NCI-H345 treated with DMSO at 0.1 percent for 48 hours (cell line): Measurements from ENCODE around the gene ANKFN1.
"Not testable (repeated sequence)": the region's sequence is repeated elsewhere in the genome, so short reads cannot be mapped to it uniquely, and the experiment has no call there.

Experiments
- DNase-seq: peaks from one replicate; lab custom pipeline; 2025; ENCODE audit not compliant: unreplicated experiment; lab: John Stamatoyannopoulos, UW

ANKFN1 gene

DNA sequence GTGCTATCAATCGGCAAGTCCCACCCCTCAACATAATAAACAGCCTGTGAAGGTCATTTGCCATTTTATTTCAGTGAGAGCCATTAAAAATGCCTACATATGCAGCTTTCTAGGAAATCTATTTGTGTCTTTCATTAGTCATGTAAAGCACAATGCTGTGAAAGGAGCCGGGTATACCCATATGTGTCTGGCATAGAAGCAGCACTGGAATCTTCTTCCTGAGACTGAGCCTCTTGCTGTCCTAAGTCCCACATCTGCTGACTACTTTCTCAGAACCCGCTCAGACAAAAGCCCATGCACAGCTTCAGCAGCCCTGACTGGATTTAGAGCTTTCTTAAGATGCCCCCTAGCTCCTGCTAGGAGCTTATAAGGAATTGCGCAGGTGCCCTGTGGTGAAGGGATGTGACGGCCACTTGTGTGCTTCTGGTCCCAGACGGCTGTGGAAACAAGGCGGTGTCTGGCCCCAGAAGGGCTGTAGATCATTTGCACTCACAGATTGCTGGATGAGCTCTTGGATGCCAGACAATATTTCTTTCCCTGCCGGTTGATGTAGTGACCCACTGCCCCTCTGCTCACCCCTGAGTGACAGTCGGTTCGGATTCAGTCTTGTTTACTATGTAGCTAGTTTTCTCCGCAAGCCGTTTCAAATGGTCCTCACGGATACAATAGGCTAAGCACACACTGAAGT, 172.2 kb downstream of the ANKFN1 start:
- DNase-seq, result no peak

DNA sequence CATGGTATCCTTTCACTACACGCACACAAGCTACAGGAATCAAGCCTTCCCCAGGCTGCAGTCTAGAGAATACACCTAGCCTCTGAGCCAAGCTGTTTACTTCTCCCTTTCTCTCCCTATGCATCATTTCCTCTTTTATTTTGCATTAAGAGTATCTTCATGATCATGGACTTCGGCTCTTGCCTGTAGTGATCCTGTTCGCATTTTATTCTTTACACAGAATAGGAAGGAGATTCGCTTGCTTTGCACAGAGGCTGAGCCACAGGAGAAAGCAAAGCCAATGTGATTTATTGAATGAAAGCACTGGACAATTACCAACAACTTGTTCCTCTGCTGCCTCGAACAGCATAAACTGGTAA, 172.7 kb downstream of the ANKFN1 start:
- peak; percentile 4 for DNase-seq

DNA sequence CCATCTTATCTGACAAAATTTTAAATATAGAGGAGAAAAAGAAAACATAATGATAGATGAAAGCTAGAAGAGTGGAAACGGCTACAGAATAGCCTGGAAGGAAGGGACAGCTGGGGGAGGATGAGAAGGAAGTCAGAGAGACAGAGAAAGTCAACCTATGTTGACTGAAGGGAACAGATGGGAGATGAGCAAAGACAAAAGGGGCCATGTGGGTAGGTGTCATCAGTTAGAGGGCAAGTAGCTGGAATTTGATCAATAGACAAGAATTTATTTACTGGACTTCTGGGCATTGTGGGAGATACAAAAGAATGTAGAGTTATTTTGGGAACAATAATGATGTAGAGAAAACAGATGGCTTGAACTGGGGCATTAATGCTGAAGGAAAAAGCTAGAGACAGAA, 194.4 kb downstream of the ANKFN1 start:
- DNase-seq, result no peak

DNA sequence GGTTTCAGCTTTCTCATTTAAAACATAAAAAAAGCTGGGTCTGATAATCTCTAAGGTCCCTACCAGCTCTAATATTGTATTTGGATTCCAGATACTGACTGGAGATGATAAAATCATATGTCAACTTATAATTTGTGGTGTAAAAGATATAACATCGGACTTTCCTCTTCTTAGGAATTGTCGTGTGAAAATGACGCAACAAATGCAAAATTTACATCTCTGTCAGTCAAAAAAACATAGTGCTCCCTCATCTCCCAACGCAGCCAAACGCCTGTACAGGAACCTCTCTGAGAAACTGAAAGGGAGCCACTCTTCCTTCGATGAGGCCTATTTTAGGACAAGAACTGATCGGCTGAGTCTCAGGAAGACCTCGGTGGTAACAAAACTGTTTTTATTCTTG, 197.3 kb downstream of the ANKFN1 start:
- DNase-seq, result no peak

DNA sequence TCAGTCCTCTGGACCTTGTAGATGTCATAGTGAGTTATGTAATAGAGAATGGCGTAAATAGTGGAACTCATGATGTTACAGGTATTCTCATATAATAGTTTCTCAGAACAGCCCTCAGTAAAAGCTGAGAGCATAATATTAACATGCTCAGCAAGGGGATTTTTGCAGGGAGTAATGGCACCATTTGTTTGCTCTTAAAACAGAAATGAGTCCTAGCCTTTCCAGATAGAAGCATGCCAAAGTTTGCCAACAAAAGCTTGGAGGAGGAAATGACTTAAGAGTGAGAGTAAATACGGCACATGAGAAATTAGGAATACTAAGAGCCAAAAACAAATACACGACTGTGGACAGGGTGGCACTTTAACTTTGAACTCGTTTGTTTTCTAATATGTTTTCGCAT, 198.4 kb downstream of the ANKFN1 start:
- no peak for DNase-seq

DNA sequence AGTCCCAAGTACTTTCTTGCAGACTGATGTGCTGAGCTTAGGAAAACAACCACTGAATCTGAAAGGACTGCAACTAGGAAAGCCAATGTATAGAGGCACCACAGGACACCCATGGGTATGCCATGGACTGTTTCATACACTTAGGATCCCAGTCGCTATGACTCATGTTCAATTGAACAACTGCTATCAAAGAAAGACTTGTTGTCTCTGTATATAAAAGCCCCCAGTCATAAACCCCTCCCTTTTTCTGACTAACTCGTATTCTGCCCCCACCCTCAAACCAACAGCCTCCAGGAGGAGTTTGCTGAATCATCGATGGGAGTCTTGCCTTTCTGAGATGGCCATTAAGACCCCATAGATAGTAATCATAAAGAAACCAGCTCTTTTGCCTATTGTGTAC, 205.4 kb downstream of the ANKFN1 start:
- DNase-seq, result no peak

DNA sequence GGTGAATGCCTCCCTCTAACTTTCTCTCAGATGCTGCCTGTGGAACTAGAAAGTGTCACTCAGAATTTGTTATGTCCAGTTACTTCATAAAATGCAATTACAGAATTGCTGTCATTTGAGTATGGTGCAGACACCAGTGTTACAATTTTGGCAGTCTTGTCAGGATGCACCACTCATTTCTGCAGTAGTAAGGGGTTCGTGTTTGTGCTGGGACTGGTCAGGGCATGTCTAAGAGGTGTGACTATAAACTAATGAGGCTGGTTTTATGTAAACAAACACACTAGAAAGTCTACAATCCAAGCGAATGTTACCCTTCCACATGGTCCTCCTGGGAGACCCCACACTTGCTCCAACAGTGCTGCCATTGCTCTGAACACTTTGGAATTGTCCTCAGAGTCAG, 206.2 kb downstream of the ANKFN1 start:
- DNase-seq, result no peak

DNA sequence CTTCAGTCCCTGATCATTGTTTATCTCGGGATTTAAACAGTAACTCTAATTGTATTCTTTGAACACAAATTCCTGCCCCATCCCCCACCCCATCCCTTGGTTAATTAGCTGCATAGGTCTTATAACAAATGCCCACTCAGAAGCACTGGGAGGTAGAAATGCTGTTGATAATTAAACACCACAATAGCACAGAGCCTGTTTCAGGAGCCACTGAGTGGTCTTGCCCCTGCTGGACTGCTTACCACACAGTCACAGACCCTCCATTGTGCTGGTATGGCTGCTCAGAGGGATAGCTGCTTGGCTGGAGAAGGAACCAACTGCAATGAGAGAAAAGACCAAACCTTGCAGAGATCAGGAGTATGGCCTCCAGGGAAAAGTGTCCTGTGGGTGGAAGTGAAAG, 214.1 kb downstream of the ANKFN1 start:
- DNase-seq, result no peak

DNA sequence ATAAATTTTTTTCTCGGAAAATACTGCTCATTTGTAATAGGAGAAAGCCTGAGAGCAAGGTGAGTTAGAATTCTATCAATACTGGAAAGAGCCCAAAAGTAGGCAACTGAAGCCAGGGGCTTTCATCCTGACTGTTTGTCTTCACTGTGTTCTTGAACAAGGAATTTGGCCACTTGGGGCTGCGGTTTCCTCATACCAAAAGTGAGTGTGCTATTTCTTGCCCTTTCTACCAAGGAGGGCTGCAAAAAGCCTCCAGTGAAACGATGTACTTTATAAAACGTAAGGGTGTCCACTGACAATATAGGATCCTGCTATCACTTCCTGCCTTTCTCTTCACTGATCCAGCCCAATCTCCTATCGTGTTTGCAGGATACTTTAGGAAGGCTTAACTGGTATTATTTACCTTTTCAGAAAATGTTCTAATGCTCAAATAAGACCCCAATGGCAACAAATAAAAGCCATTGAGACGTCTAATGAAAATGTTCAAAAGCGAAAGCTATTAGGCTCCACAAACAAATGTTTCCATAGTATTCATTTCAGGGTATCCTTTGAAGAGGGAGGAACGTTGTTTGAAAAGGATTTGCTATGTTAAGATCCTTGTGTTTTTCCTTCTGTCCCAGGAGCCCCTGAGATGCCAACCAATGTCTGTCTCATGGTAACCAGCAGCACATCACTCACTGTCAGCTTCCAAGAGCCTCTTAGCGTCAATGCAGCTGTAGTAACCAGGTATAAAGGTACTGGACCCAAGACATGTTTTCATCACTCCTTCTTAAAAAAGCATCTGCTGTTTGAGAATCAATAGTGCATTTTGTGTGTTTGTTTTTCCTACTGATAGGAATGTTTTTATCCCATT, 220.9 kb downstream of the ANKFN1 start:
- no peak for DNase-seq

DNA sequence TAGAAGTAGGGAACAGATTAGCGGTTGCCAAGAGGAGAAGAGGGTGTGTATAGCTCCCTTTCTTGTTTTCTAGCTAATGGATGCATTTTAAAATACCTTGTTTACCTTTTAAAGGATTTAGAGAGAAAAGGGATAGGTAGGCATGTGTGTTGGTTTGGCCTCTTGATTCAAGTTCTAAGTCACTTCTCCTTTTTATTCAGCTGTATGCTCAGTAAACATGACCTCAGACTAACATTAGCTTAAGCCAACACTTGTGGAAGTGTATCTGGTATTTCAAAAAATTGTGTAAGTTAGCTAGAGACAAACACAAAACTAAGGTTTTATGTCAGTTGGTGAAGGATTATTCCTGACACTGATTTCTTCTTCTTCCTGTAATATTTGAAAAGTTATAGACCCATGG, 236.1 kb downstream of the ANKFN1 start:
- DNase-seq, result no peak

DNA sequence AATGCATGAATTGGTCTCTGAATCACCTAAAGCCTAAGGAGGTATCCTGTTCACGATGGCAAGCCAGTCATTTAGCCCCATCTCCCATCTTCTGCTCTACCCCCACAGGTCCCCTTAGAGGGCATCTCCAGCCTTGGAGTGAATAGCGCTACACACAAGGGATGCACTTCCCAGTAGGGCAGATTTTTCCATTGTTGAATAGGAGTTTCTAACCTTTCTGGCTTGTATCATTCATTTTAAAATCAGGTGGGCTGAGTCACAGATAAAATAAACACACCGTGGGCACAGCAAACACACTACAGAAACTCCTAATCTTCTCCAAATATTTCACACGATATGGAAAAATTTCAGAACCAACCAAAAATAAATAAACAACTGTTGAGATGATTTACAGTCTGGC, 239.0 kb downstream of the ANKFN1 start:
- no peak for DNase-seq

DNA sequence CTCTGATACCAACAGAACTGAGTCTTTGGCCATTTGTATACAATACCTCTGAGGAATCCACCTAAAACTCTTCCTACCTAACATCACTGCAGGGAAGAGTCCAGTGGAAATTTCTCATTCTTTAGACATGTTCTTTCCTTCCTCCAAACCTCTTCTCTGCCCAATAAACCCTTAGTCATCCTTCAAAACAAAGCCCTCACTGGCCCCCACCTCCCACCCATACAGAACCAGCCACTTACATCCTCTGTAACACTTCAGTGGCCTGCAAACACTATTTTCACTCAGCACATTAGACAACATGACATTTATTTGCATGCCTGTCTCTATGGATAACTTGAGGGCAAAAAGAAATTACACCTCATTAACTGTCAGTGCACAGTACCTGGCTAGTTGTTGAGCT, 239.9 kb downstream of the ANKFN1 start:
- no peak for DNase-seq

DNA sequence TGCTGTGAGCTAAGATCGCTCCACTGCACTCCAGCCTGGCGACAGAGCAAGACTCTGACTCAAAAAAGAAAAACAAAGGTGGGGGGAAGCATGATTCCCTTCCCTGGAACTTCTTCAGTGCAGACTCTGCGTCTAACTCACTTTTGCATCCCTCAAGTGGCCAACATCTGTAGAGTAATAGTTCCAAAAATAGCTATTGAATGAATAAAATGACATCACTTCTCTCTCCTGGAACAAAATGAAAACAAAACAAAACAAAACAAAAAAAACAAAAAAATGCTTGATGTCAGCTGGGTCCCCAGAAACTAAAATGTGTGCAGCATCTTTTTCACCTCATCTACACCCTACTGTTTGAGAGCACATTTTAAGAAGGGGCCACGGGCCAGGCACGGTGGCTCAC, 242.5 kb downstream of the ANKFN1 start:
- DNase-seq, result no peak

DNA sequence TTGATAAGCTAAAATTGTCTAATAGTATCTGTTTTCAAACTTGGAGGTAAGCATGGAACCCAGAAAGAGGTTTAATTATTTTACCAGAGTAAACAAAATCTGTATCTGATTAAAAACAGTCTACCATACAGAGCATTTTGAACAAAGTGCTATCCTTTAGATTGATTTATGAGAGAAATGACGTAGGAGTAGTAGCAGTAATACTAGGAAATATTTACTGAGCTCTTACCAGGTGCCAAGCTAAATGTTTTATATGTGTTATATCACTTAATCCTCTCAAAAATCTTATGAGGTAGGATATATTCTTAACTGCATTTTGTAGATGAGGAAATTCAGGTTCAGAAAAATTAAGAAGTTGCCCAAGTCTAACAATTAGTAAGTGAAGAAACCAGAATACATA, 253.8 kb downstream of the ANKFN1 start:
- DNase-seq, result no peak

DNA sequence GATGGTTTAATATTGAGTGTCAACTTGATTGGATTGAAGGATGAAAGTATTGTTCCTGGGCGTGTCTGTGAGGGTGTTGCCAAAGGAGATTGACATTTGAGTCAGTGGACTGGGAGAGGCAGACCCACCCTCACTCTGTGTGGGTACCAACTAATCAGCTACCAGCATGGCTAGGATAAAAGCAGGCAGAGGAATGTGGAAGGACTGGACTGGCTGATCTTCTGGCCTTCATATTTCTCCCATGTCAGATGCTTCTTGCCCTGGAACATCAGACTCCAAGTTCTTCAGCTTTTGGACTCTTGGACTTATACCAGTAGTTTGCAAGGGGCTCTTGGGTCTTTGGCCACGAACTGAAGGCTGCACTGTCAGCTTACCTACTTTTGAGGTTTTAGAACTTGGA, 259.1 kb downstream of the ANKFN1 start:
- not testable (repeated sequence) for DNase-seq

DNA sequence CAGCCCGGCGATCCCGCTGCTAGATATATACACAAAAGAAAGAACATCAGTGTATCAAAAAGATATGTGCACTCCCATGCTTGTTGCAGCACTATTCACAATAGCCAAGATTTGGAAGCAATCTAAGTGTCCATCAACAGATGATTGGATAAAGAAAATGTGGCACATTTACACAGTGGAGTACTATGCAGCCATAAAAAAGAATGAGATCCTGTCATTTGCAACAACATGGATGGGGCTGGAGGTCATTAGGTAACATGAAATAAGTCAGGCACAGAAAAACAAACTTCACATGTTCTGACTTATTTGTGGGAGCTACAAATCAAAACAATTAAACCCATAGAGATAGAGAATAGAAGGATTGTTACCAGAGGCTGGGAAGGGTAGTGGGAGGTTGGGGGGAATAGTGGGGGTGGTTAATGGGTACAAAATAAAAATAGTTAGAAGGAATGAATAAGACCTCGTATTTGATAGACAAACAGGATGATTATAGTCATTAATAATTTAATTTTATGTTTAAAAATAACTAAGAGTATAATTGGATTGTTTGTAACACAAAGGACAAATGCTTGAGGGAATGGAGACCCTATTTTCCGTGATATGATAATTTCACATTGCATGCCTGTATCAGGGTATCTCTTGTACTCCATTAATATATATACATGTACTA, 263.5 kb downstream of the ANKFN1 start:
- DNase-seq, result no peak

DNA sequence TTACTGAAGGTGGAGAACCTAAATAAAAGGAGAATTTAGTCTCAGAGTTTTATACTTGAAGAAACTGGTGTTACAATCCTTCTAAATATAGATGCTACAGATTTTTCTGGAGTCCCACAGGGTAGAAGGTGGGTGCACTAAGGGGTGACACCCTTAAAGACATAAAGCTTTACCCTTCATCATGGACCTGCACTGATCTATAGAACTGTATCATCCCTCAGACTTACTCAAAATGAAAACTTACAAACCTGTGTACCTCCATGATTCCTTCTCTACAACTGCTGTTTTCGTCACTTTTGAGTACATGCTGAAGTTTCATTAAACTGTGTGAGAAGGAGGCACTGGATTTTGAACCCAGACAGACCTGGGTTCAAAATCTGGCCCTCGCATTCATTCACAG, 270.7 kb downstream of the ANKFN1 start:
- DNase-seq, result no peak

DNA sequence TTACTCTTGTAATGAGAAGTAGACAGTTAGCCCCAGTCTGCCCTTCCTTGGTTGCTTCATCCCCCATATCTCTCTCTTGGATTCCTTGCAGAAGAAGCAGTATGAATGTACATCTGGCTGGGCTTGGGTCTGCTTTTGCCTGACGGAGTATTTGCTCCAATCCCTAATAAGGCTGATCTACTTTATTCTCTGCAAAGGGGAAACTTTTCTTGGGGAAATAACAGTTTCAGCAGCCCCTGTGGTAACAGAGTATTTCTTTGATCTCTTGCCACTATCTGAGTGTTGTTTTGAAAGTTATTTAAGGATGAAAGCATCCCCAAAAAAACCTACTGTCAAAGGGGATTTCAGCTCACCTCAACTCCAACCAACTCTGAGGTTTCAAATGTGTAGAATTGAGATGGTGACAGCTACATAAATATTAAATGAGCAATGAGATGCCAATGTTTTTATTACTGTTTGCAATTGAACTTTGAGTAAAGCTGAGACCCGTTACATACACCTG, 271.3 kb downstream of the ANKFN1 start:
- DNase-seq, result no peak

DNA sequence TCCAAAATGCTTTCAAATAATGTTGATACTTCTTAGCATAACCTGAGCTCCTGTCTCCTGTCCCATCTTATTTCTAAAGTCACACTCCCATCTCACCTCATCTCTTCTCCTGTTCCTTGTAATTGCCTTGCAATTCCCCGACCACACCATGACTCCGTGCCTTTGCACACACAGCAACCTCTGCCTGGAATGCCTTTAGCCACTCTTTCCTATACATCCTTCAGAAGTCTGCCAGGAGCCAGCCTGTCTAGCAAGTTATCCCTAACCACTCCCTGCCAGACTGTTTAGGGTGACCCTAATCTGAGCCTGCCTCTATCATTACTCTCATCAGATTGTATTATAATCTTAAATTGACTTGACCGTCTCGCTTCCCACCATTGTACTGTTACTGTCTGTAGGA, 272.2 kb downstream of the ANKFN1 start:
- DNase-seq, result no peak

DNA sequence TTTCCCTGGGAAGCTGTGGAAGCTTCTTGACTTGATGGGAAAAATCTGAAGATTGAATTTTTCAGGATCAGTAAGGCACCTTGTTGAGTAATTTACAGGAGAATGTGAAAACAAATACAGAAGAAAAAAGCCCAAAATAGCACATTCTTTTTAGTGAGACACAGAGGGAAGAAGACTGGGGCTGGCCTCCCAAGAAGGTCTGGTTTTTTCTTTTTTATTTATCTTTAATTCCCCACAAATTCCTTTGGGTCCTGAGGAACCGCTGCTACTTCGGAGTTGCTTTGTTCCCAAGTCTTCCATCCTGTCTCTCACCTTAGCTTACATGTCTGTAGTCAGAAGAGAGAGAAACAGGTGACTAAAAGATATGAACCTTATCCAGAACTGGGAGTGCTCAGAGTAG, 273.6 kb downstream of the ANKFN1 start:
- DNase-seq, result no peak

DNA sequence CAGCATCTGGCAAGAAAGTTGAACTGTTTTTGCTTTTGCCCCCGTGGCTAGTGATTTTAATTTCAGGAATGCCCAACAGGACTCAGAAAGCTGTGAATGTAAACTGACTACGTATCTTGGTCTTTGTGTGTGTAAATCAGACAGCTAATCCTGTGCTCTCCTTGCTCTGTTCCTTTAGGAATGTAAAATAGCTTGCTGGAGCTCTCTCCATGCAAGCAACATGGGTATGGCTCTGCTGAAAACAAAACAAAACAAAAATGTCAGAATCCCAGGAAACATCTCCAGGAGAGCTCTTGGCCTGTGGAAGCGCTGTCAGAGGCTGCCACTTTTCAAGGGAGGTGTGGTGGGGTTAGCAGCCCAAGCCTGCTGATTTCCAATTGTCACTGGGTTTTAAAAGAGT, 278.5 kb downstream of the ANKFN1 start:
- DNase-seq, result no peak

DNA sequence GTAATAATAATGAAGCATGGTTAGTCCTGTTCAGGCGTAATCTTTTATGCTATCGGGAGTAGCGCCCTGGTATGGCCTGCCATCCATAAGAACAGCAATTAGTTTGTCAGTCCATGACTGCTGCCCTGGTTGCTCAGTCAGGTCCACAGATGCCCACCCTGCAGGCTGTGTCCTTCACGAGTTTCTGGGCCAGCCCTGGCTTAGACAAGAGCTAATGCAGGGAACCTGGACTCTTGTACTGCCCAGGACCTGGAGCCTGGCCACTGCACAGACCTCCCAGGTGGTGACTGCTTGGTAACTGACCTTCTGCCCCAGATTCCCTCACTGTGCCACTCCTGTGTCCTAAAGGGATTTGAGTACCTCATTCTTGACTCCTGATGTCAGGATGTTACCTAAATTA, 279.2 kb downstream of the ANKFN1 start:
- no peak for DNase-seq
